BLaER1 (cell line): ENCODE data around the gene TEX261.
A peak's percentile ranks its signal among the peaks of the same experiment; 100 is the strongest.

Experiments
- H3K27ac ChIP-seq: shearing (Covaris generic); formaldehyde crosslinking; 2 replicates; pipeline ENCODE4 v1.8.1; 2022
- H3K27me3 ChIP-seq: shearing (Covaris generic); formaldehyde crosslinking; 2 replicates; pipeline ENCODE4 v1.8.1; 2022
- H3K36me3 ChIP-seq: shearing (Covaris generic); formaldehyde crosslinking; 2 replicates; pipeline ENCODE4 v1.8.1; 2022
- H3K4me1 ChIP-seq: shearing (Covaris generic); formaldehyde crosslinking; 2 replicates; pipeline ENCODE4 v1.8.1; 2022
- H3K4me2 ChIP-seq: shearing (Covaris generic); formaldehyde crosslinking; 2 replicates; pipeline ENCODE4 v1.8.1; 2022
- H3K4me3 ChIP-seq: shearing (Covaris generic); formaldehyde crosslinking; 2 replicates; pipeline ENCODE4 v1.8.1; 2022
- H3K9ac ChIP-seq: shearing (Covaris generic); formaldehyde crosslinking; 2 replicates; pipeline ENCODE4 v1.8.1; 2022
- H3K9me3 ChIP-seq: shearing (Covaris generic); formaldehyde crosslinking; 2 replicates; pipeline ENCODE4 v1.8.1; 2022
- H4K20me1 ChIP-seq: shearing (Covaris generic); formaldehyde crosslinking; 2 replicates; pipeline ENCODE4 v1.8.1; 2022
- Cebpa-rat ChIP-seq: shearing (Covaris generic); IDR thresholded peaks from 2 replicates; pipeline ENCODE4 v1.8.1; 2022

TEX261 gene

DNA sequence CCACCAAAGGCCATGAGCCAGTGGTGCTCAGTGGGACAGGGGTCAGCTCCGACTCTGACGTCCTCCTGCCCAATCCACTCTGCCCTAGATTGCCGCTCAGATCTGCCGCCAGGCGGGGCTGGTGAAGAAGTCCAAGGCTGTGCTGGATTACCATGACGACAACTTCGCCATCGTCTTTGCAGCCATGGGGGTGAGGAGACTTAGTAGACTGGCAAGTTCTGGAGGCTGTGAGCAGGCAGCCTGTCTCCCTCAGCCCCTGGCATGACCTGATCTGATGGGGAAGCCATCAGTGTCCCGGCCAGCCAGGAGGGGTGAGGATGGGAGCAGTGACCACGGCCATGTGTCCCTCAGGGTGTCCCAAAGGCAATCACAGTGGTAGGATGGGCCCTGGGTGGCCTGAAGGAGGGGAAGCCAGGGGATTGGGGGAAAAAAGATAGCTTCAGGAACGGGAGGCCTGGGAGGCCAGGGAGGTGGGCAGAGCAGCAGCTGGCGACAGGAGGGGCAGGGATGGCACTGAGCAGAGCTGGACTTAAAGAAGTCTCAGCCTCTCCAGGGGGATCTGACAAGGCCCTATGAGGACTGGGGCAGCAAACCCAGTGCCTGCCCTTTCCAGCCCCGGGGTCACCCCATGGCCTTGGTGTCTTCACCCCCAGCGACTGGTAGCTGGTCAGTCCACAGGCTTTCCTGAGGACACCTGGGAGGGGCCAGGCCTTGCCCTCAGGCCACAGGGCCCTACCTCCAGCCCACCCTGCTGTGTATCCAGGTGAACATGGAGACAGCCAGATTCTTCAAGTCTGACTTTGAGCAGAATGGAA, 33.6 kb downstream of the TEX261 start:
- H4K20me1 ChIP-seq, result no peaks in the 10 kb centered on the region
- TF ChIP-seq Cebpa-rat, result no peak
- no peaks in the 10 kb centered on the region for H3K36me3 ChIP-seq
- no peak overlapping the region for H3K27ac ChIP-seq
- H3K9me3 ChIP-seq, result no peaks in the 10 kb centered on the region
- no peak overlapping the region for H3K4me2 ChIP-seq
- H3K4me1 ChIP-seq, result peaks cover 22% of the 10 kb centered on the region
- H3K4me3 ChIP-seq, result no peak overlapping the region
- peaks cover 14% of the 10 kb centered on the region for H3K27me3 ChIP-seq
- H3K9ac ChIP-seq, result no peak overlapping the region

DNA sequence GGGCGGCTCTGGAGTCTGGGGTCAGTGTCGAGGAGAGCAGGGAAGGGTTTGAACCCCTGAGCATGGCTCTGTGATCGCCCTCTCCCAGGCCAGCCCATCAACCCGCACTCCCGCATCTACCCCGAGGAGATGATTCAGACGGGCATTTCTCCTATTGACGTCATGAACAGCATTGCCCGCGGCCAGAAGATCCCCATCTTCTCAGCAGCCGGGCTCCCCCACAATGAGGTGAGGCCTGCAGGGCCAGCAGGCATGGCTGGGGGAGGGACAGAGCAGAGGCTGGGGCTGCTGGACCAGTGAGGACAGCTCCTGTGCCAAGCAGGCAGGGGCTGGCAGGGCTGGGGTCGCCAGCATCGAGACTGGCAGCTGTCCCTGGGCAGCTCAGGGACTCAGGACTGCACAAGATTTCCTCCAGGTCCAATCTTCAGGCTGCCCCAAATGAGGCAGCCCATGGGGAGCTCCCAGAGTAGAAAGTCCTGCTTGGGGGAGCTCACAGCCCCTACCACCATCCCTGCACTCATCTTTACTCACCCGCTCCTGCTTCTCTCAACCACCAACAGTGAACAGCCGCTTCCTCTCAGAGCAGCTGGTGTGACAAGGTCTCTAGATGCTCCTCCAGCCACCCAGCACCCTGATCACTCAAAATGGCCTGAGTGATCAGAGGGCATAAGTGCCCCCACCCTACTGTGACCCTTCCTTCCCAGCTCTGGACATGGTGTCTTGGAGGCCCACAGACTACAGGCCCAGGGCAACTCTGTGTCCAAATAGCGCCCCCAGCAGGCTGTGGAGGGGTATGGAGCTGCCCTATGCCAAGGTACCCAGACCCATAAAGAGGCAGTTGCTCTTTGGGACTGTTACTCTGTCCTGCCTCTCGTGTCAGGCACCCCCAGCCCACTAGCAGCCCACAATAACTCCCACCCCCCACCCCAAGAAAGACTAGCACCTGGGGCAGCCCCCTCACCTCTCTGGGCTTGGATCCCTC, 34.5 kb downstream of the TEX261 start:
- no peaks in the 10 kb centered on the region for H3K9me3 ChIP-seq

DNA sequence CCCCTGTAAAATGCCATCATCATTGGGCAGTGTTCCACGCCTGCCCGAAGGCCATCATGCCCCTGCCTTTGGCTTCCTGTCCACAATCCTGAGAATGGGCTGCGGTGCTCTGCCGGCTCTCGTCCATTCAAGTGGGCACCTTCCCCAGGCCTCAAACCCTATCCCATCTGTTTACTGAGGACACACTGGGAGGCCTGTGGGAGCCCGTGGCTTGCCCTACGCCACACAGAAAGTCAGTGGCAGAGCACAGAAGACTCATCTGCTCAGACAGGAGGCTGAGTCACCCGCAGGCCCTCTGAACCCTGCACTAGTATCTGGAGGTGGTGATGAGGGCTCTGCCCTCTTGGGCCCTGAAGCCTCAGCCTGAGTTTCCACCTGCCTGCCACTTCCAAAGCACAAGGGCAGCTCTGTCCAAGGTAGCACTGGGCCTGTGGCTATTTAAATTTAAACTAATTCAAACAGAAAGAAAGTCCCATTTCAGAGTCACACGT, 35.4 kb downstream of the TEX261 start:
- no peak overlapping the region for H3K27ac ChIP-seq
- H3K4me2 ChIP-seq, result no peak overlapping the region
- H3K36me3 ChIP-seq, result no peaks in the 10 kb centered on the region
- TF ChIP-seq Cebpa-rat, result no peak
- no peak overlapping the region for H3K4me3 ChIP-seq
- H3K4me1 ChIP-seq, result peaks cover 22% of the 10 kb centered on the region
- no peaks in the 10 kb centered on the region for H4K20me1 ChIP-seq
- H3K27me3 ChIP-seq, result peaks cover 5% of the 10 kb centered on the region
- H3K9me3 ChIP-seq, result no peaks in the 10 kb centered on the region
- H3K9ac ChIP-seq, result no peak overlapping the region

More for the DNA sequence above, 34.5 kb downstream of the TEX261 start:
- Histone ChIP-seq H3K36me3 (no peaks in the 10 kb centered on the region), H3K4me2 (no peak overlapping the region; the same call in 1 of the 2 replicates), H3K4me1 (peaks cover 22% of the 10 kb centered on the region), H3K27me3 (peaks cover 13% of the 10 kb centered on the region), H3K4me3 (no peak overlapping the region), H3K27ac (0 out of 2 replicates have a peak overlapping the region, but pooled peaks have one; percentile 28), H4K20me1 (no peaks in the 10 kb centered on the region), H3K9ac (no peak overlapping the region)
- no peak for TF ChIP-seq Cebpa-rat

DNA sequence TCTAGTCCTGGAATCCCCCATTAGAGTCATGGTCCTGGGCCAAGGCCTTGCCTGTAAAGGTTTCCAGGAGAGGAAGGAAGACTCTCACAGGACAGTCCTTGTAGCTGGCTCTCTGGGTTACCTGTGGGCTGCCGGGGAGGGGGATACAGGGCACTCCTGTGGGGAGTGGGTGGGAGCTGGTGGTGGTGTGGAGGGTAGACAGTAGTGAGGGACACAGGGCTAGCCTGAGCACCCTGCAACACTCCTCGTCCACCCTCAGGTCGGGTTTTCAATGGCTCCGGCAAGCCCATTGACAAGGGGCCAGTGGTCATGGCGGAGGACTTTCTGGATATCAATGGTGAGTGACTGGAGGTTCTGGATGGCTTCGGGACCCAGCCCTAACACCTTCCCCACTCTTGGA, 35.9 kb downstream of the TEX261 start:
- H3K4me2 ChIP-seq, result peak overlapping the region; percentile 66
- no peaks in the 10 kb centered on the region for H4K20me1 ChIP-seq
- H3K9me3 ChIP-seq, result no peaks in the 10 kb centered on the region
- no peaks in the 10 kb centered on the region for H3K27me3 ChIP-seq
- TF ChIP-seq Cebpa-rat, result no peak
- H3K4me3 ChIP-seq, result no peak overlapping the region
- peaks cover 22% of the 10 kb centered on the region for H3K4me1 ChIP-seq
- H3K36me3 ChIP-seq, result no peaks in the 10 kb centered on the region
- H3K9ac ChIP-seq, result no peak overlapping the region
- peak overlapping the region; percentile 68 for H3K27ac ChIP-seq

DNA sequence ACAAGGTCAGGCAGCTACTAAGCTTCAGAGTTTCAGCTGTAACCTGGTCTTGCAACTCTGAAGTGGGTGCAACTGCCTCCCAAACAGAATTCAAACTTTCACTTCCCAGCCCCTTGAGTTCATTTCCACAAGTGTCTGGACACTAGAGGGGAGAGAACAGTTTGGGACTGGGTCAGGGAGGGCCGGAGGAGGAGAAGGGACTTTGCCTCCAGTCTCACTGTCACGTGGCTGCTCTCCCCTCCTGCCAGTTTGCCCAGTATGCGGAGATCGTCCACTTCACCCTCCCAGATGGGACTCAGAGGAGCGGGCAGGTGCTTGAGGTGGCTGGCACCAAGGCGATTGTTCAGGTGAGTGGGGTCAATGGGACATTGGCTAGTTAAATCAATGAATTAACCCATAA, 36.9 kb downstream of the TEX261 start:
- Histone ChIP-seq H4K20me1 (no peaks in the 10 kb centered on the region), H3K4me2 (peak overlapping the region; percentile 66), H3K36me3 (no peaks in the 10 kb centered on the region), H3K9ac (no peak overlapping the region), H3K9me3 (no peaks in the 10 kb centered on the region), H3K4me3 (no peak overlapping the region), H3K27me3 (no peaks in the 10 kb centered on the region), H3K27ac (peak overlapping the region; percentile 68; the same call in 1 of the 2 replicates), H3K4me1 (peaks cover 22% of the 10 kb centered on the region)
- no peak for TF ChIP-seq Cebpa-rat

DNA sequence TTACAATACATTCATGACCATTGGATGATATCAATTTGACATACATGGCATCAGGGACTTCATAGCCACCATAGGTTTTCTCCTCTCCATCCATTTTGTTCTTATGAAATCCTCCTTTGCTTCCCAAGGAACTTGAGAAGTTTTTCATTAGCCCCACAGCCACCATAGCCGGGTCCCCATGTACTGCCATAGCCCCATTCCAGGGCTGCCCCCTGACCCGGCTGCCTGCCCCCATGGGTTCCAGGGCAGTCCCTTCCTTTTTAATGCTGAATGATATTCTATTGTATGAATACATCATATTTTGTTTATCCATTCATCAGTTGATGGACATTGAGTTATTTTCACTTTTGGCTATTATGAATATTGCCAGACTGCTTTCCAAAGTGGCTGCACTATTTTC, 38.5 kb downstream of the TEX261 start:
- Histone ChIP-seq H4K20me1 (no peaks in the 10 kb centered on the region), H3K4me2 (no peak overlapping the region), H3K27me3 (no peaks in the 10 kb centered on the region), H3K4me1 (peaks cover 22% of the 10 kb centered on the region), H3K36me3 (no peaks in the 10 kb centered on the region), H3K9me3 (no peaks in the 10 kb centered on the region), H3K4me3 (no peak overlapping the region), H3K9ac (no peak overlapping the region), H3K27ac (no peak overlapping the region)
- no peak for TF ChIP-seq Cebpa-rat

GRCh38 chr2:70954886-70955285, 39.8 kb downstream of the TEX261 start:
- H3K4me3 ChIP-seq, result no peak overlapping the region
- H3K27me3 ChIP-seq, result no peaks in the 10 kb centered on the region
- no peak for TF ChIP-seq Cebpa-rat
- no peaks in the 10 kb centered on the region for H3K36me3 ChIP-seq
- no peak overlapping the region for H3K4me2 ChIP-seq
- no peaks in the 10 kb centered on the region for H3K9me3 ChIP-seq
- H4K20me1 ChIP-seq, result no peaks in the 10 kb centered on the region
- H3K27ac ChIP-seq, result no peak overlapping the region
- H3K9ac ChIP-seq, result no peak overlapping the region
- peaks cover 17% of the 10 kb centered on the region for H3K4me1 ChIP-seq

GRCh38 chr2:70949086-70949485, 45.6 kb downstream of the TEX261 start:
- Histone ChIP-seq H3K4me2 (no peak overlapping the region), H3K27me3 (no peaks in the 10 kb centered on the region)

GRCh38 chr2:70948337-70949003, 46.2 kb downstream of the TEX261 start:
- Histone ChIP-seq H3K4me1 (peaks cover 22% of the 10 kb centered on the region), H3K27ac (no peak overlapping the region), H3K9ac (peak overlapping the region; percentile 65), H4K20me1 (no peaks in the 10 kb centered on the region), H3K4me2 (peak overlapping the region; percentile 86), H3K9me3 (no peaks in the 10 kb centered on the region), H3K4me3 (peak overlapping the region; percentile 62), H3K27me3 (no peaks in the 10 kb centered on the region), H3K36me3 (no peaks in the 10 kb centered on the region)
- TF ChIP-seq Cebpa-rat, result no peak

More at GRCh38 chr2:70949086-70949485, 45.6 kb downstream of the TEX261 start:
- H3K9me3 ChIP-seq, result no peaks in the 10 kb centered on the region
- TF ChIP-seq Cebpa-rat, result no peak
- no peaks in the 10 kb centered on the region for H3K36me3 ChIP-seq
- no peak overlapping the region for H3K4me3 ChIP-seq
- H3K9ac ChIP-seq, result no peak overlapping the region
- peaks cover 22% of the 10 kb centered on the region for H3K4me1 ChIP-seq
- no peaks in the 10 kb centered on the region for H4K20me1 ChIP-seq
- H3K27ac ChIP-seq, result no peak overlapping the region
